Measurements from ENCODE around the gene VEZT.
"Not testable (repeated sequence)": the region's sequence is repeated elsewhere in the genome, so short reads cannot be mapped to it uniquely, and the experiment has no call there.

DNA sequence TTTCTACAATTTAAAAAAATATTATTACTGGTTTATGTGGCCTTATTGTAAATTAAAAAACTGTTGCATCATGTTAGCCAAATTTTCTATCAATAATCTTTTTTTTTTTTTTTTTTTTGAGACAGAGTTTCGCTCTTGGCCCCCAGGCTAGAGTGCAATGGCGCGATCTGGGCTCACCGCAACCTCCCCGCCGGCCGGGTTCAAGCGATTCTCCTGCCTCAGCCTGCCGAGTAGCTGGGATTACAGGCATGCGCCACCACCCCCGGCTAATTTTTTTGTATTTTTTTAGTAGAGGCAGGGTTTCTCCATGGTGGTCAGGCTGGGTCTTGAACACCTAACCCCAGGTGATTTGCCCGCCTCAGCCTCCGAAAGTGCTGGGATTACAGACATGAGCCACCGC, 16.6 kb downstream of the VEZT start:
- not testable (repeated sequence) for TF ChIP-seq TAF1 (IDR thresholded peaks at IDR 0.05; ENCODE audit: borderline replicate concordance, low read depth, low read length); CHD2 (IDR thresholded peaks at IDR 0.05; ENCODE audit: low read length, partially characterized antibody); POLR2AphosphoS5 (IDR thresholded peaks at IDR 0.05; ENCODE audit: low read depth, low read length); FOXJ3 (CRISPR knock-in tag; IDR thresholded peaks at IDR 0.05)
- TF ChIP-seq, protein P1, sequence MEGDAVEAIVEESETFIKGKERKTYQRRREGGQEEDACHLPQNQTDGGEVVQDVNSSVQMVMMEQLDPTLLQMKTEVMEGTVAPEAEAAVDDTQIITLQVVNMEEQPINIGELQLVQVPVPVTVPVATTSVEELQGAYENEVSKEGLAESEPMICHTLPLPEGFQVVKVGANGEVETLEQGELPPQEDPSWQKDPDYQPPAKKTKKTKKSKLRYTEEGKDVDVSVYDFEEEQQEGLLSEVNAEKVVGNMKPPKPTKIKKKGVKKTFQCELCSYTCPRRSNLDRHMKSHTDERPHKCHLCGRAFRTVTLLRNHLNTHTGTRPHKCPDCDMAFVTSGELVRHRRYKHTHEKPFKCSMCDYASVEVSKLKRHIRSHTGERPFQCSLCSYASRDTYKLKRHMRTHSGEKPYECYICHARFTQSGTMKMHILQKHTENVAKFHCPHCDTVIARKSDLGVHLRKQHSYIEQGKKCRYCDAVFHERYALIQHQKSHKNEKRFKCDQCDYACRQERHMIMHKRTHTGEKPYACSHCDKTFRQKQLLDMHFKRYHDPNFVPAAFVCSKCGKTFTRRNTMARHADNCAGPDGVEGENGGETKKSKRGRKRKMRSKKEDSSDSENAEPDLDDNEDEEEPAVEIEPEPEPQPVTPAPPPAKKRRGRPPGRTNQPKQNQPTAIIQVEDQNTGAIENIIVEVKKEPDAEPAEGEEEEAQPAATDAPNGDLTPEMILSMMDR (IDR thresholded peaks at IDR 0.05) = not testable (repeated sequence)
- TF ChIP-seq, protein P2, sequence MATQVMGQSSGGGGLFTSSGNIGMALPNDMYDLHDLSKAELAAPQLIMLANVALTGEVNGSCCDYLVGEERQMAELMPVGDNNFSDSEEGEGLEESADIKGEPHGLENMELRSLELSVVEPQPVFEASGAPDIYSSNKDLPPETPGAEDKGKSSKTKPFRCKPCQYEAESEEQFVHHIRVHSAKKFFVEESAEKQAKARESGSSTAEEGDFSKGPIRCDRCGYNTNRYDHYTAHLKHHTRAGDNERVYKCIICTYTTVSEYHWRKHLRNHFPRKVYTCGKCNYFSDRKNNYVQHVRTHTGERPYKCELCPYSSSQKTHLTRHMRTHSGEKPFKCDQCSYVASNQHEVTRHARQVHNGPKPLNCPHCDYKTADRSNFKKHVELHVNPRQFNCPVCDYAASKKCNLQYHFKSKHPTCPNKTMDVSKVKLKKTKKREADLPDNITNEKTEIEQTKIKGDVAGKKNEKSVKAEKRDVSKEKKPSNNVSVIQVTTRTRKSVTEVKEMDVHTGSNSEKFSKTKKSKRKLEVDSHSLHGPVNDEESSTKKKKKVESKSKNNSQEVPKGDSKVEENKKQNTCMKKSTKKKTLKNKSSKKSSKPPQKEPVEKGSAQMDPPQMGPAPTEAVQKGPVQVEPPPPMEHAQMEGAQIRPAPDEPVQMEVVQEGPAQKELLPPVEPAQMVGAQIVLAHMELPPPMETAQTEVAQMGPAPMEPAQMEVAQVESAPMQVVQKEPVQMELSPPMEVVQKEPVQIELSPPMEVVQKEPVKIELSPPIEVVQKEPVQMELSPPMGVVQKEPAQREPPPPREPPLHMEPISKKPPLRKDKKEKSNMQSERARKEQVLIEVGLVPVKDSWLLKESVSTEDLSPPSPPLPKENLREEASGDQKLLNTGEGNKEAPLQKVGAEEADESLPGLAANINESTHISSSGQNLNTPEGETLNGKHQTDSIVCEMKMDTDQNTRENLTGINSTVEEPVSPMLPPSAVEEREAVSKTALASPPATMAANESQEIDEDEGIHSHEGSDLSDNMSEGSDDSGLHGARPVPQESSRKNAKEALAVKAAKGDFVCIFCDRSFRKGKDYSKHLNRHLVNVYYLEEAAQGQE (IDR thresholded peaks at IDR 0.05; ENCODE audit: low read depth, low read length) = not testable (repeated sequence)
- TF ChIP-seq, protein P3, sequence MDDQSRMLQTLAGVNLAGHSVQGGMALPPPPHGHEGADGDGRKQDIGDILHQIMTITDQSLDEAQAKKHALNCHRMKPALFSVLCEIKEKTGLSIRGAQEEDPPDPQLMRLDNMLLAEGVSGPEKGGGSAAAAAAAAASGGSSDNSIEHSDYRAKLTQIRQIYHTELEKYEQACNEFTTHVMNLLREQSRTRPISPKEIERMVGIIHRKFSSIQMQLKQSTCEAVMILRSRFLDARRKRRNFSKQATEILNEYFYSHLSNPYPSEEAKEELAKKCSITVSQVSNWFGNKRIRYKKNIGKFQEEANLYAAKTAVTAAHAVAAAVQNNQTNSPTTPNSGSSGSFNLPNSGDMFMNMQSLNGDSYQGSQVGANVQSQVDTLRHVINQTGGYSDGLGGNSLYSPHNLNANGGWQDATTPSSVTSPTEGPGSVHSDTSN (IDR thresholded peaks at IDR 0.05) = not testable (repeated sequence)
